Raji (cell line): Measurements from ENCODE around the gene PNLIPRP3.

Experiments used
- POLR2A ChIP-seq: IDR thresholded peaks from 2 replicates; pipeline ENCODE4 v1.6.1; 2011; ENCODE audit warnings: low read depth, low read length, control low read depth; ENCODE audit not compliant: insufficient read depth

PNLIPRP3 gene

DNA sequence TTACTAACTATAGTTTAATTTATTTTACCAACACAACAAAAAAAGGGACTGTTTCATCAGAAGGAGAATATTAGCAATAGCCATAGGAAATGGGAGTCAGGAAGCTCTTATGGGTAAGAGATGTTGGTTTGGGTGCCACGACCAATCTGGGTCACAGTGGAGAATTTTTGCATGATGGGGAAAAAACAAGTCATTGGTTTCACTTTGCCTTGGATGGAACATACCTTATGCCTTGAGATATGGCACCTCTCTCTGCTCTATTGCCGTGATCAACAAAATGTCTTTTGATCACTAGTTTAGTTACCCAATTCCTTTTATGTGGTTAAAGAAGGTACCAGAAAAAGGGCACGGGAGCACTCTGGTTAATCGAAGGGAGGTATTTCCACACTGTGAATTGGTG, 48.2 kb downstream of the PNLIPRP3 start:
- TF ChIP-seq POLR2A: no peak

DNA sequence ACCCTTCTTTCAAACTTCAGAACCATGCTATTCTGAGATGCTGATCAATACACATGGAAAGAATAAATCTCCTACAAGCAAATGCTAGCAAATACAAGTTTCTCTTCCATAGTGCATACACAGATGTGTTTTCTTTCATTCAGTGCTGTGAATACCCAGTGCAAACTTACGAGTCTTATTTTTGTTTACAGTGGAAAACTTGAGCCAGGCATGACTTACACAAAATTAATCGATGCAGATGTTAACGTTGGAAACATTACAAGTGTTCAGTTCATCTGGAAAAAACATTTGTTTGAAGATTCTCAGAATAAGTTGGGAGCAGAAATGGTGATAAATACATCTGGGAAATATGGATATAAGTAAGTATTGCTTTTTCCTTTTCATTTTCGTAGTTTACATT, 48.8 kb downstream of the PNLIPRP3 start:
- TF ChIP-seq POLR2A: no peak

DNA sequence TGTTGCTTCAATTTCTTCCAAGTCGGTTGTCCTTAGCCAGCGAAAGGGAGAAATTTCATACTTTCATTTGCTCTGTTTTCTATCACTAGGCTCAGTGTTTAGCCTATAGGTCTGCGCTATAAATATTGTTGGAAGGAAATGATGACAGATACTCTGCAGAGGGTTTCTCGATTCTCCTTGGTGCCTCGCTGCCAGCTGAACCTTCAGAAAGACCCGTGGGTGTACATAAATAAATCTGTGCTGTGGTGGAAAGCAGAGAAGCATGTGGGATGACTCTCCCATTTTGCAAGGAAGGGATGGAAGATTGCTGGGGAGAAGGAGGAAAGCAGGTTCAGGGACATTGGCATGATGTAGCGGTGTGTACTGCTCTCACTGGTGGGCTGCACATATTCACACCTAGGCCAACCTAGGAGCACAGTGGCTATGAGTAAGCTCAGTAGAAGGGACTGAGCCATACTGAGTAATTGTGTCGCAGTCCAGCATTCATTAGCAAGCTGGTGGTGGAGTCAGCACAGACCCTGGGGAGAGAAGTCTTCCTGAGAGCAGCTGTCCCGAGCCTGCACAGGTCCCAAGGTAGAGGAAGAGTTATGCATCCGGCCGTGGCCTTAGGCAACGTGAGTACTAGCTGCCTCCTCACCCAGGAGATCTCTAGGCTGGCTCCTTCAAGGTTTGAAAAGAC, 50.5 kb downstream of the PNLIPRP3 start:
- no peak for TF ChIP-seq POLR2A

DNA sequence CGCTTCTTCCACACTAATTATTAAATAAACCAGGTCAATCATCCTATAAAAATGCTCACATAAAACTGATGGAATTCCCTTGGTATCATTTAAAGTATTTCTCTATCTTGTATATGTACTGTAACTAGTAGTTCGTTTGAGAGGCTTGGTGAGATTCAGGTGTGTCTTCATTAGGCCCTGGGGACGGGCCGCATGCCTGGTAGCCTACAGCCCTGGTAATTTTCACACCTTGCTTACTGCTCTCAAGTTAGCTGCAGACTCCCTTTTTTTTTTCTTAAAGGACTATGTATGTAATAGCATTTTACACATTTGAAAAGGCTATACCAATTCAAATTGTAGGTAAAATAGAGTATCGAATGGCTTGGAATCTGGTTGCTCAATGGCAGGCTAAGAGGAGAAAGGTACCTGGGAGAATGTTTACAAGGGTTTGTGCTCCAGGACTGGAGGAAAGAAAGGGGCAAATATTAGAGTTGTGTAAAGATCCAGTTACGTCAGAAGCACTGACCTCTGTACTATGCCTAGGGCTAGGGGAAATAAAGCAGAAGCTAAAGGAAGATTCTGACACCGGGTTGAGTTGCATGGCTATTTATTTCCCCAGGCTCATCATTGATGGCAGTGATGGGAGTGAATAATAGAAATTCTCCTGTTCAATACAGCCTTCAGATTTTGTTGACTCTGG, 59.3 kb downstream of the PNLIPRP3 start:
- TF ChIP-seq POLR2A: no peak

DNA sequence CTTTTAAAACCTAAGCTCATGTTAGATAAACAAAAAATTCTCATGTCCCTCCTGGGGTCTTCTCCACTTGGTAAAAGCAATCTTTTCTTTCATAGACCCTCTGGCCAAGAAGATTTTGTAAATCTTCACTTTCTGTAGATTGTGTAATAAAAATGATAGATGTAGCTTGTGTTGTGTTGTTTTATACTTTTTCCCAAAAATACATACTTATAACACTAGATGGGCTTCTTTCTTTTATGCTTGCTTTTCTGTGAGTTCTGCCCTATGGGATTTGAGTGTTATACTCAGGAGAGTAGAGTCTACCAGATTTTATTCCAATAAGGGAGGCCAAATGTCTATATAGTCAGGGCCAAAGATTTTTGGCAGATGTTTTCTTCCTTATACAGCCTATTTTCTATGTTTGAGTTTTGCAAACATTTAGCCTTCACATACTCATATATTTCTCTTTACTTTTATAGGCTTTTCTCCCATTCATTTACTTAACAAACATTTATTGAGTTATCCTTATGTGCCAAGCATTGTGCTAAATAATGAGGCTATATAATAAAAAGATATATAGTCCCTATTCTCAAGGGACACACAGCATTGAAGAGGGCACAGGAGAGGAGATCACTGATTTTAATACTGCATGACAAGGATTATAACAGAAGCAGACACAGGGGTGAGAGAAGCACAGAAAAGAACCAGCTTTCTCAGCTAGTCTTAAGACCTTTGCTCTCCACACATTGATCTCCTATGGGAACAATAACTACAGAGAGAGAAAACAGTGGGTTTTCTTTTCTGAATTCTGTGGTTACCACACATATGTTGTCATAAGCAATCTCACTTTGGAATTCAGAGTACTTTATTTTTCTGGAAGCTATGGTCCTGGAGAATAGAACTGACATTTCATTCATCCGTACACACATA, 60.1 kb downstream of the PNLIPRP3 start:
- TF ChIP-seq POLR2A: no peak

DNA sequence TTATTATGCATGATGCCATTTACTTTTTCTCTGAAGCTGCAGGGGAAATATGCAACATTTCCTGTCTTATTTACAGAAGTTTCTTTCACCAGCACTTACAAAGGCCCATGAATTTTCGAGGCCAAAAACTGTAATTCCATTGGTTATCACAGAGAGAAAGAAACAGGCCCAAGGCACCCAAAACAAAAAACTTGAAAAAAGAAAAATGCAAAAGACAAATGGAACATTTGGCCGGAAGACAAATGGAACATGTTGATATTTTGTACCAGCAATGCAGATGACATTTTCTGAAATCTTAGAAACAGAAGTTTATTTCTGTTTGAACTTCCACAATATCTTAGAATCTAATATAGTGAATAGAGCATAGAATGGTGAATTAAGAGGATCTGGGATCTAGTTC, 61.8 kb downstream of the PNLIPRP3 start:
- no peak for TF ChIP-seq POLR2A

DNA sequence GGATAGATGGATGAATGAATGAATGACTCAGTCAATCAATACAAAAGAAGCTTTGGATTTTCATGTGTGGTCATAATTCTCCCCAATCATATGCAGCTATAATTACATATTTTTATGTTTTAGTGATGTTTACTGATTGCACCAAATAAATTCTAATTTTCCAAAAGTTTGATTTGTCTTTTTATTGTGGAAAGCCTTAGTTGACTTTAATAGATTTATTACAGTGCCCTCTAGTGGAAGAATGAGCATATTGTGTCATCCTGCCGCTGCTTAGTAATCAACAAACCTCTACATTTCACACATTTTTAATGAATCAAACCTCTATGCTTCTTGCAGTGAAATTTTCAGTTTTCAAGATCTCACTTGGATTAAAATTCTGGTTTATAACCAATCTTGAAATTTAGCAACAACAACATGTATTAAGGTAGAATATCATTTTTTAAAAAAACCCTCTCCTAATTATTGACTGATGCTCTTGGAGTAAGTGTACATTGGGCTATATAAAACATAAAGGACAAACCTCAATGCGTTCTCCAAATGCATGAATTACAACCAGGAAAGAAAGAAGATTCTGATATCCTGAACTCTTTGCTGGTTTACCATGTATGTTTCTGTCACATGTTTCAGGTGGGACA, 62.5 kb downstream of the PNLIPRP3 start:
- no peak for TF ChIP-seq POLR2A

DNA sequence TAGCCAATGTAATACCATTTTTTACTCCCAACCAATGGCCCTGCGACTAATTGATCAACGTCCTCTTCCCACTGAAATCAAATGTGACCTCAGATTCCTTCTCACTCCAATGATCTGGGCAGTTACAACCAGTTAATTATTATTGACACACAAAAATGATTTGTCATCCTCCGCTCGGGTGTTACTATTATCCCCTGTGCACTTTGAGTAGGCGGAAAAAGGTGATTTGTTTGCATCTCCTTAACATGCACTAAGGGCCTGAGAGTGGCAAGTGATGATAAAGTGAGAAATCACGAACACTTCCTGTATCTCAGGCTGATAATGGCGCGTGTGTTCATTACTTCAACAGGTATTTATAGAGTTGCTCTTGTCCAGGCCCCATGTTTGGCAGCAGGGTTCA, 77.1 kb downstream of the PNLIPRP3 start:
- TF ChIP-seq POLR2A: no peak

DNA sequence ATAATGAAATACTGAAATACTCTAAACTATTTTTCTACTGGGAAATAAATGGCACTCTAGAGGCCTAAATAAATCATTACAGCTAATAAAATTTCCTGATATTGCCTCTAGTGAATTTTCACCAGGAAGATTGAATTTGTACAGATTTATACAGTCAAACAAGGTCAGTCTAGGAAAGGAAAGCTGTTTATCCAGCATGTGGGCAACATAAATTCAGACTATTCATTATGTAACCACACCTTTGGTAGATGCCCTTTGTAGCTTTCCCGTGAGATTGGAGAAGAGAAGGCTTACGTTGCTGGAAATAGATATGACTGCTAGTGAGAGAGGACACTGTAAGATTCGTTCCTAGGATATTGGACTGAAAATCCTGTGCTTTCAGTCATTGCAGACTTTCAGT, 82.9 kb downstream of the PNLIPRP3 start:
- TF ChIP-seq POLR2A: no peak

DNA sequence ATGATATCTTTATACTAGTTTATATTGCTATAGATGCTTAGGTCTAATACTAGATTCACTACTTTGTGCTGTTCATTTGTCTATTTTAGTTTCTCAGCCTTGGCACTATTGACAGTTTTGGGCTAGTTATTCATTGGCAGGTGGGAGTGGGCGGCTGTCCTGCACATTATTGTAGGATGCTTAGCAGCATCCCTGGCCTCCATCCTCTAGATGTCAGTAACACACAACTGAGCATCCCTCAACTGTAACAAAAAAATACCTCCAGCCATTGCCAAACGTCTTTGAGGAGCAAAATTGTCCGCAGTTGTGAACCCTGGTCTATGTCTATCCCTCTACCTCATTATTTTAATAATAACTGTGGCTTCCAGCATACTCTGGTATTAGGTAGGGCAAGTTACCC, 83.7 kb downstream of the PNLIPRP3 start:
- no peak for TF ChIP-seq POLR2A

DNA sequence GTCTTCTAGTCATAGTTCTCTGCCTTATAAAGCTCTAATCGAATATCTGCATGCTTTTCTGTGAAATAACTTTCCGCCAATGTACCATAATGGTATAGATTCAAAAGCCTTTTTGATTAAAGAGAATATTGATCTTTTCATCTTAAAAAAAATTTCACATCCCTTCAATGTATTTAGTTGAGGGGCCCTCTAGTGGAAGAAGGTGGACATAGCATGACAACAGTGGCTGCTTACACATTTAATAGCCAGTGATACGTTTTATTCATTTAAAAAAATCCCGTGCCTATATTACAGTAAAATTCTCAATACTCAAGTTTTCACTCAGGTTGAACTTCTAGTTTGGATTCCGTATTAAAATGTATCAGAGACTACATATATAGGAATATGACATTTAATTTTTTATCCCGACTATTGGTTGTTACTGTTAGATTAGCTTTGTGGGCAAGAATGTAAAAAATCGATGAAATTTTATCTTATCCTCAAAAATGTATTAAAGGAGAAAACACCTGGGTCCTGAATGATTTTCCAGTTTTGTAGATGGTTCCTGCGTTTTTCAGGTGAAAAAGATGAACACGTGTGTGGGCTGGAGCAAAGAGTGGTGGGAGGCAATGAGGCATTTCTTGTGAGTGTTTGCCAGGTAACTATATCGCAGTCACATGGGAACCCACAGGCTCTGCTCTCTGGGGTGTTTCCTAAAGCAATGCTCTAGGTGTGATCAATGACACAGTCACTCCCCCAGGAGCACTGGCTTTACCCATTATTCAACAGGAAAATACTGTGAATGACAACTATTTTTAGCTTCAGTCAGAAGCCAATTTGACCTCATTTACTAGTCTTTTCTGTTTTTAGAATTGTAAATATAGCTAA, 94.0 kb downstream of the PNLIPRP3 start:
- TF ChIP-seq POLR2A: no peak

DNA sequence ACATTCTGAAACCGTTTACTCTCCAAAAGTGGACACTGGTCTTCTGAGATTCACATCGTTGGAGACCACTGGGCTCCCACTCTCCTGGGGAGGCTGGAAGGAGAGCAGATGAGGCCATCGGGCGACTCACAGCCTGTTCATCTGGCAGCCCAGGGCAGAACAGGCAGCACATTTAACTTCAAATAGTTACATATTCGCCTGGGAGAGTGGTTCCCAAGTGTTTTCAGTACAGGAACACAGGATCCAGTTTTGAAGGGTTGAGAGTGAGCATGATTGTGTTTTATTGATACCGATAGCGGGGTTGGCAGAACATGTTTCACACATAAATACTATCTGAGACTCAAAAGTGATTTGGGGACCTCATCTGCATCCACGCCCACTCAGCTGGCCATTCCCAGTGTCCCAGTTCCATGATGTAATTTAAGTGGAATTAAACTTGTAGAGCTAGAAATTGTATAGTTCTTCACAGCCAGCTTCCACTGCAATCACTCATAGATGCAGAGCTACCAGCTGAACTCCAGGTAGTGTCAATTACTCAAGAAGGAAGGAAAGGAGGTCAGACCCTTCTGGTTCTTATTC, 95.2 kb downstream of the PNLIPRP3 start:
- TF ChIP-seq POLR2A: no peak

DNA sequence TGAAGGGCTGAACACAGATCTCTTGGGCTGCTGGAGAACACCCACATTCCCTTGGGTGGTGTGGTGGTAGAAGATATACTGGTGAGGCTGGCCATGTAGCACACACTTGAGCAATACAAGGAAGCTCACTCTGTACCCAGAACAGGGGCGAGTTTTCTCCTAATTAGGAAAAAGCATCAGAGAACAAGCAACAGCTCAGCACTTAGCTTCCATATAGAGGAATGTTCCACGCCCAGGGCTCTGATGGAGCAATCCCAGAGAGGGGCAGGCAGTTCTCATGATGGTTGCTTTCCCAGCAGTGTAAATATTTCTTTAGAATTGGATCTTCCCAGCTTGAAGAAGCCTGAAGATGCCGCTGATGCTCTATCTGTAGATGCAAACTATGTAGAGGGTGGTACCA, 97.1 kb downstream of the PNLIPRP3 start:
- no peak for TF ChIP-seq POLR2A

DNA sequence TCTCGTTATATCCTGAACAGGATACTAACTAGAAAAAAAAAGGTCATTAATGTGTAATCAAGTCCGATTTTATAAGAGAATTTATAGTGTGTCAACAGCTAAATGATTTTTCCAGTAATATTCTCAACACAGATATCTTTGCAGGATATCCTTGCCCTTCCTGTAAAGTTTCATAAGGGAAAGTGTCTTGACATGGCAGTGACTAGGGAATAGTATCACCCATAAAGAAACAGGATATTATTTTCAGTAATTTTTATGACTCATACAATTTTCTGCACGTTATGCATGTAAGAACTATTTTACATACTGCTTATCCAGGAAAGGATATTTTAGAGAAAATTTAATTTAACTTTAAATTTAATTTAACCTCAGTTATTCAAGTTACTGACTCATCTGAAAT, 98.6 kb downstream of the PNLIPRP3 start:
- no peak for TF ChIP-seq POLR2A
